Glutamatergic neuron (in vitro differentiated cells): ENCODE results near the gene APOA4. TPM values are rescaled to one million over a fixed set of nuclear protein-coding genes. Genes with fewer than 3 reads are reported as not detected.
"Not testable (repeated sequence)": the region's sequence is repeated elsewhere in the genome, so short reads cannot be mapped to it uniquely, and the experiment has no call there.

Experiments used
- DNase-seq: peaks from one replicate; pipeline ENCODE4 v3.0.0; 2022
- H3K27ac Mint-ChIP-seq: one replicate; pipeline ENCODE4 v1.8.0; 2020; ENCODE audit warnings: mild to moderate bottlenecking, mixed read lengths, inconsistent platforms; ENCODE audit not compliant: unreplicated experiment
- H3K27me3 Mint-ChIP-seq: one replicate; pipeline ENCODE4 v1.8.0; 2020; ENCODE audit warnings: mild to moderate bottlenecking, moderate library complexity, mixed read lengths, inconsistent platforms; ENCODE audit not compliant: unreplicated experiment
- H3K36me3 Mint-ChIP-seq: one replicate; pipeline ENCODE4 v1.8.0; 2020; ENCODE audit warnings: mild to moderate bottlenecking, mixed read lengths, inconsistent platforms; ENCODE audit not compliant: unreplicated experiment
- H3K4me1 Mint-ChIP-seq: one replicate; pipeline ENCODE4 v1.8.0; 2020; ENCODE audit warnings: mild to moderate bottlenecking, low read depth, mixed read lengths, inconsistent platforms; ENCODE audit not compliant: unreplicated experiment
- H3K4me3 Mint-ChIP-seq: one replicate; pipeline ENCODE4 v1.8.0; 2020; ENCODE audit warnings: mild to moderate bottlenecking, mixed read lengths, inconsistent platforms; ENCODE audit not compliant: unreplicated experiment
- H3K9me3 Mint-ChIP-seq: one replicate; pipeline ENCODE4 v1.8.0; 2020; ENCODE audit warnings: mild to moderate bottlenecking, moderate library complexity, mixed read lengths, inconsistent platforms; ENCODE audit not compliant: unreplicated experiment
- CTCF ChIP-seq: fragments of 200-600 bp; sonication (generic); IDR thresholded peaks from one replicate; pipeline ENCODE4 v1.5.0; 2021; ENCODE audit not compliant: partially characterized antibody, unreplicated experiment
- total RNA-seq: library from RNA; stranded (reverse); fragmentation: NEBNext Ultra II Directional; extraction: Animal tissue kit (Norgen Biotek cat#: 25700); gene quantifications from one replicate; pipeline ENCODE4 v1.2.1, GENCODE V29; 2021; ENCODE audit not compliant: unreplicated experiment

The APOA4 gene
- total RNA-seq, 1 donor from 2014 or later = not detected

- no peak overlapping the region for H3K27ac Mint-ChIP-seq
- no peak overlapping the region for H3K4me3 Mint-ChIP-seq
- H3K27me3 Mint-ChIP-seq = peaks cover 6% of the 10 kb centered on the region
- H3K36me3 Mint-ChIP-seq = no peaks in the 10 kb centered on the region
- no peak for DNase-seq
- H3K9me3 Mint-ChIP-seq = no peaks in the 10 kb centered on the region
- no peak for TF ChIP-seq CTCF
- H3K4me1 Mint-ChIP-seq = no peaks in the 10 kb centered on the region
Observed at GRCh38 chr11:116807601-116808261, 15.4 kb downstream of the APOA4 start.

- H3K9me3 Mint-ChIP-seq = no peaks in the 10 kb centered on the region
- no peaks in the 10 kb centered on the region for H3K36me3 Mint-ChIP-seq
- peaks cover 4% of the 10 kb centered on the region for H3K27me3 Mint-ChIP-seq
- no peak for DNase-seq
- no peak for TF ChIP-seq CTCF
- no peaks in the 10 kb centered on the region for H3K4me1 Mint-ChIP-seq
- no peak overlapping the region for H3K4me3 Mint-ChIP-seq
- H3K27ac Mint-ChIP-seq = no peak overlapping the region
Observed at GRCh38 chr11:116804001-116804400, 19.1 kb downstream of the APOA4 start.

- H3K27ac Mint-ChIP-seq, H3K9me3 Mint-ChIP-seq, H3K27me3 Mint-ChIP-seq, H3K4me3 Mint-ChIP-seq, H3K4me1 Mint-ChIP-seq, H3K36me3 Mint-ChIP-seq, DNase-seq: not testable (repeated sequence)
Observed at GRCh38 chr11:116801662-116802061, 21.4 kb downstream of the APOA4 start.

DNA sequence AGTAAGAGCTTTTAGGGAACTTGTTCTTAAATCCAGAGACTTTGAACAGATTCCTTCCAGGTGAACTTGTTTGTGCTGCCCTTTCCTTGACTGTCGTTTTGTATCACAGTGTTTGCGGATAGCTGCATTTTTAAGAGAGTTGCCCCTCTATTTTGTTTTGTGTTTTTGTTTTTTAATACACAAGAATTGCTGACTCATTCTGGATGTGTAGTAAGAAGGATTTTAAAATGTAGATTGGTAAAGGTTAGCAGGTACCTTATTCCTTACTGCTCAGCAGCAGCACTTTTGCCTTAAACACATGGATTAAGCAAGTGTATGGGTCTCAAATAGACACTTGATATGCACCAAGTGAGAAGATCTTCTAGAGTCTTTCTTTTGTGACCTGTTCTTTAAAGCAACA lies 22.5 kb downstream of the APOA4 start:
- no peaks in the 10 kb centered on the region for H3K9me3 Mint-ChIP-seq
- no peak overlapping the region for H3K27ac Mint-ChIP-seq
- DNase-seq = no peak
- H3K36me3 Mint-ChIP-seq = no peaks in the 10 kb centered on the region
- TF ChIP-seq CTCF = no peak
- H3K27me3 Mint-ChIP-seq = no peaks in the 10 kb centered on the region
- no peaks in the 10 kb centered on the region for H3K4me1 Mint-ChIP-seq
- no peak overlapping the region for H3K4me3 Mint-ChIP-seq

- Mint-ChIP-seq H3K36me3 (no peaks in the 10 kb centered on the region), H3K27me3 (no peaks in the 10 kb centered on the region), H3K4me1 (no peaks in the 10 kb centered on the region), H3K4me3 (no peak overlapping the region), H3K9me3 (no peaks in the 10 kb centered on the region), H3K27ac (no peak overlapping the region)
- DNase-seq = no peak
- TF ChIP-seq CTCF = no peak
Observed at GRCh38 chr11:116798368-116798767, 24.7 kb downstream of the APOA4 start.
